Ecto neural progenitor cell (in vitro differentiated cells): ENCODE measurements around the gene TET1.
A peak's percentile ranks its signal among the peaks of the same experiment; 100 is the strongest.
"Not testable (repeated sequence)": the region's sequence is repeated elsewhere in the genome, so short reads cannot be mapped to it uniquely, and the experiment has no call there.

Experiments
- DNase-seq: peaks from one replicate; pipeline ENCODE4 v3.0.0-alpha.2; 2018; ENCODE audit warnings: low spot score

TET1 gene

DNA sequence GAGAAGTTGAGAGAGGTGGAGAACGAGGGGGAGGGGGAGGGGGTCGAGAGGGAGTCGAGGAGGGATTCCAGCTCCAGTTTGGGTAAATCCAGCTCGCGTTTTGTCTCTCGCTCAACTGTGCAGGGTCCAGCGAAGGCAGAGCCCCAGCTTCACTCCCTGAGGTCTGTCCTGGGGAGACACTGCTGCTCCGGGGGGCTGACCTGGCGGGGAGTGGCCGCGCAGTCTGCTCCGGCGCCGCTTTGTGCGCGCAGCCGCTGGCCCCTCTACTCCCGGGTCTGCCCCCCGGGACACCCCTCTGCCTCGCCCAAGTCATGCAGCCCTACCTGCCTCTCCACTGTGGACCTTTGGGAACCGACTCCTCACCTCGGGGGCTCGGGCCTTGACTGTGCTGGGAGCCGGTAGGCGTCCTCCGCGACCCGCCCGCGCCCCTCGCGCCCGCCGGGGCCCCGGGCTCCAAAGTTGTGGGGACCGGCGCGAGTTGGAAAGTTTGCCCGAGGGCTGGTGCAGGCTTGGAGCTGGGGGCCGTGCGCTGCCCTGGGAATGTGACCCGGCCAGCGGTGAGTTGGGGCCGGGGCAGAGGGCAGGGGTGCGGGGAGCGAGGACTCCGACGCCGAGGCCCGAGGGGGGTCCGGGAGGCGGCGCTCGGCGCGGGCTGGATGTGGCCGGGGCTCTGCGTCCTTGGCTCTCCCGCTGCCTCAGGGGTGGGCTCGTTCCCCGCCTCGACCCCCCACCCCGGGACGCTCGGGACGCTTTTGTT is at the start of gene TET1:
TSS of gene TET1 (plus strand) at position 152 of the 757 bp plus-strand sequence. CDS start 12,002 bp downstream, outside the sequence.
- DNase-seq = peak; percentile 90

DNA sequence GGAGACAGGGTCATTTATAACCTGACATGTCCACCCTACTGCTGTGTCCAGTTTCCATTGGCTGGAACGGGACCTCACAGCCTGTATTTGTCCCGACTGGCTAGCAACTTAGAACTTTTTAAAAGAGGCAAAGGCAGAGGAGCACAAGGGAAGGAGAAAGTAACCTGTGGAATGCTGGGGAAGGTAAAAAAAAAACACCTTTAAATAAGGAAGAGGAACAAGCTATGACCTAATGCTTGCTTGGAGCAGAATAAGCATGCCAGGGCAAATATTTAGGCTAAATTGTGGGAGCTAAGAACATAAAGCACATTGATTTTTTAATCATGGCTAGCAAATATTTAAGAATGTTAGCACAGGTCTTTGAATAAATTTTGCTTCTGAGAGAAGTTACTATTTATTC is 43.9 kb upstream of the TET1 start:
- DNase-seq = not testable (repeated sequence)

- DNase-seq = no peak
Observed at GRCh38 chr10:68516766-68517165, 43.4 kb upstream of the TET1 start.

GRCh38 chr10:68517188-68517587 is 42.9 kb upstream of the TET1 start:
- no peak for DNase-seq

DNA sequence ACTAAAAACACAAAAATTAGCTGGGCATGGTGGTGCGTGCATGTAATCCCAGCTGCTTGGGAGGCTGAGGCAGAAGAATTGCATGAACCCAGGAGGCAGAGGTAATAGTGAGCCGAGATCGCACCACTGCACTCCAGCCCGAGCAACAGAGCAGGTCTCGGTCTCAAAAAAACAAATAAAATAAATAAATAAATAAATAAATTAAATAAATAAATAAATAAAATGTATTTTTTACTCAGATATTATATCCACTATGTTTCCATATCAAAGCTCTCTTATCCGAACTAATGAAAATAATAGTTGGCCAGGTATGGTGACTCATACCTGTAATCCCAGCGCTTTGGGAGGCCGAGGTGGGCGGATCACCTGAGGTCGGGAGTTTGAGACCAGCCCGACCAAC is 41.5 kb upstream of the TET1 start:
- not testable (repeated sequence) for DNase-seq

- DNase-seq = not testable (repeated sequence)
Observed at GRCh38 chr10:68525490-68526038, 34.6 kb upstream of the TET1 start.

DNA sequence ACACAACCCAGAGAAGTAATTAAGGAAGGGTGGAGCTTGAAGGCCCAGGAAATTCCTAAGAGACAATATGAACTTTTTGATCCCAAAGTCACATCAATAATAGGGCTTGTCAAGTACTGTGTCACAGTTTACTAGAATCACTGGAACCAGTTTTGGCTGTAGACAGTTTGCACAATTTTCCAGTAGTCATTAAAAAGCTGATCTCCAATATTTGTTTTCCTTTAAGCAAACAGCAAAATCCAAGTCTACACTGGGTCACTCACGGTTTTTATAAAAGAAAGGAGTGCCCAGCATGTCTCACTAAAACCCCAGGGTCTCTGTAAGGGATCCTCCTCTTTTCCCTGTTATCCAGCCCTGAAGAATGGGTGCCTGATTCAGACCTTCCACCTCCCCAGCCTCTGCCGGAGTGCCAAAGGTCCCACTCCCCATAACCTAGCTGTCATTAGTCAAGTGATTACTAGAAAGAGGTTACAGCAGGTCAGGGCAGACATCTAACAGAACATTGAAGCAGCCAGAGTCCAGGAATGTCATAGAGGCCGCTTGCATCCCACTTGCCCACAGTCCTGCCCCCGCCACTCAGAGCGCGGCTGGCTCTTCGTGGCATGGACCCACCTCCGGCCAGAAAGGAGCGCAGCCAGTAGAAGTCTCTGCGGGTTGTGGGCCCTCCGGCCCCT is 33.4 kb upstream of the TET1 start:
- DNase-seq = no peak

- DNase-seq = no peak
Observed at GRCh38 chr10:68536973-68537372, 23.2 kb upstream of the TET1 start.

GRCh38 chr10:68537796-68538195 is 22.3 kb upstream of the TET1 start:
- no peak for DNase-seq

GRCh38 chr10:68543004-68543918 is 16.9 kb upstream of the TET1 start:
- no peak for DNase-seq

DNA sequence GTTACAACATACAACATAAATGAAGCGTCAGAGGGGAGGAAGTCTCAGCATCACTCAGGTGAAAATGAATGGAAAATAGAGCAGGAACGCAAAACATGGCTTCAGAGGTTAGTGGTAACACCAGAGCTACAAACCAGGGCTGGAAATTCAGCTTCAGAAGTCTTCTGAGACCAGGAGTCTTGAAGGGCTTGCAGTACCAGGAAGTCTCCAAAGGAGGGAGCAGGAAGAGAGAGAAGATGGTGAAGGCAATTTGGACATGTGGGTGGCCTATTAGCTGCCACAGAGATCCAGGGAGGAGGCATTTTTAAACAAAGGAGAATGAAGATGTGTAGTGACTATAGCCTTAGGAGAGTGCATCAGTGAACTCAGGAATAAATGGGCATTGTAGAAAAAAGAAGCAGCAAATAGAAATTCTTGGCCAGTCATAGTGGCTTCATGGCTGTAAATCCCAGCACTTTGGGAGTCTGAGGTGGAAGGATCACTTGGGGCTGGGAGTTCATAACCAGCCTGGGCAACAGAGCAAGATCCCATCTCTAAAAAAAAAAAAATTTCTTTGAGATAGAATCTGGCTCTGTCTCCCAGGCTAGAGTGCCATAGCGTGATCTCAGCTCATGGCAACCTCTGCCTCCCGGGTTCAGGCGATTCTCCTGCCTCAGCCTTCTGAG is 9.3 kb upstream of the TET1 start:
- DNase-seq = no peak

DNA sequence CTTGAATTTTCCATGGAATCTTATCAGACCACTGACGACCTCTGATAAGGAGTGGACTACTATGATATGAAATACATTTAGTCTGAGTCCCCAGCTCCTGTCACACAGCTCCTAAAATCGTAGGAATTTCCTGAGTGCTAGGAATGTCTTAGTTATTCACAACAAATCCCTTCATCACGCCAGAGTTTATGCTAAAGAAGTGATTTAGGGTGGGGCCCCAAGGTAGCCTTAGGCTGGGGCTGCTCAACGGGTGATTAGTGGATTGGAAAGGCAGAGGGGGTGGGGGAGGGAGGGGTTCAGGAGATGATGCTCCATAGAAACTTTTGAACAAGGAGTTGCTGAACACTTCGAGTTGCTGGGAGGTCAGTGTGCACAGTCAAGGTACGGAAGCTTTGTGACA is 7.0 kb upstream of the TET1 start:
- no peak for DNase-seq

GRCh38 chr10:68553599-68553998 is 6.5 kb upstream of the TET1 start:
- no peak for DNase-seq

GRCh38 chr10:68558478-68558877 is 1.7 kb upstream of the TET1 start:
- DNase-seq = no peak

- DNase-seq = no peak
Observed at GRCh38 chr10:68559251-68559650, 886 bp upstream of the TET1 start.

- no peak for DNase-seq
Observed at GRCh38 chr10:68559841-68560185, 324 bp upstream of the TET1 start.

GRCh38 chr10:68560943-68561864 is 1.1 kb downstream of the TET1 start:
- DNase-seq = peak; percentile 73

- DNase-seq = peak; percentile 66
Observed at GRCh38 chr10:68561865-68562649, 1.9 kb downstream of the TET1 start.

DNA sequence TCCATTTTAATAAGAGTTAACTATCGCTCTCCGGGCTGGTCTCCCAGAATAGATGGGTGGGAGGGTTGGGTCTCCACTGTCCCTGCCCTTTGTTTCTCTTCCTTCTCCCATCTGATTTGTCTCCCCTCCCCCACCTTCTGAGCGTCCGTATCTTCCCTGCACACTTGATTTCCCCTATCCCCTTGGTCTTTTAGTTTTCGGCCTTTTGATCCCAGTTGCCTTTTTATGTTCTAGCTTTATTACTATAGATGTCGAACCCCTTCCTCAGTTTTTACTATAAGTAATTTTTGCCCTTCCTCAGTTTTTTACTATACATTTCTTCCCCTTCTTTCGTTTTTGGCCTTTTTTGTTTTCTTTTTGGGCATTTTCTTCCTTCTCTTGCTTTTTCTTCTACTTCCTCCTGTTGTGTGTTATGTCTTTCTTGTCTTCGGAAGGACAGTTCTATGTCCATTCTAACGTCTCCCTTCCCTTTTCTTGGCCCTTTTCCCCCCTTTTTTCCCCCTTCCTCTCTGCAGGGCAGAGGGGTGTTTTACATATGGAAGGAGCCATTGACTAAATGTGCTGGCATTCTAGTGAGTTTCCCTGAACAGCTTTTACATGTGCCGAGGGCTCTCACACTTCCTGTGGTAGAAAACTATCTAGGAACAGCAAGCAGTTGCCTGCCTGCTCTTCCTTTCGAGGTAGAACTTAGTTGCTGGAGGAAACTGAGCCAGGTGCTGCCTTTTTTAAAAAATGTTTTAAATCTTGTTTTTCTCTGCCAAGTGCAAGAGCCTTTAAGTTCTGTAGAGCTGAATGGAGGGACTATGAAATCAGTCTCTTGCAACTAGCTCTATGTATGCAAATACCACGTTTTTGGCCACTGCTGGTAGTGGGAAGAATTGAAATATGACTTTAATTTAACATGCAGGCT is 2.8 kb downstream of the TET1 start:
- no peak for DNase-seq
